Ammon's horn (tissue), 1 donor: Measurements from ENCODE around the gene CDCA8.
A peak's percentile ranks its signal among the peaks of the same experiment; 100 is the strongest.

ENCODE experiments used
- DNase-seq: peaks from one replicate; pipeline ENCODE4 v3.0.0-alpha.2; 2016; ENCODE audit warnings: low spot score

CDCA8 gene

GRCh38 chr1:37692078-37692833, at the start of gene CDCA8:
Gene CDCA8, plus strand, starts transcription at chr1:37692516. Its CDS starts 175 bp downstream, at chr1:37692691.
- DNase-seq = peak; percentile 99

GRCh38 chr1:37647281-37647680, 45.0 kb upstream of the CDCA8 start:
- no peak for DNase-seq

GRCh38 chr1:37650173-37650572, 42.1 kb upstream of the CDCA8 start:
- no peak for DNase-seq

GRCh38 chr1:37650721-37651120, 41.6 kb upstream of the CDCA8 start:
- DNase-seq = no peak

GRCh38 chr1:37651803-37652202, 40.5 kb upstream of the CDCA8 start:
- no peak for DNase-seq

GRCh38 chr1:37652976-37653375, 39.3 kb upstream of the CDCA8 start:
- DNase-seq = no peak

- no peak for DNase-seq
These were observed 38.4 kb upstream of the CDCA8 start for GRCh38 chr1:37653906-37654305.

GRCh38 chr1:37655274-37655673, 37.0 kb upstream of the CDCA8 start:
- DNase-seq = no peak

GRCh38 chr1:37656026-37656425, 36.3 kb upstream of the CDCA8 start:
- no peak for DNase-seq

- no peak for DNase-seq
These were observed 35.4 kb upstream of the CDCA8 start for GRCh38 chr1:37656881-37657280.

GRCh38 chr1:37657620-37658412, 34.5 kb upstream of the CDCA8 start:
- no peak for DNase-seq

- no peak for DNase-seq
These were observed 33.8 kb upstream of the CDCA8 start for GRCh38 chr1:37658486-37658885.

GRCh38 chr1:37660664-37661063, 31.7 kb upstream of the CDCA8 start:
- DNase-seq = no peak

- no peak for DNase-seq
These were observed 30.9 kb upstream of the CDCA8 start for GRCh38 chr1:37661401-37661800.

- no peak for DNase-seq
These were observed 30.1 kb upstream of the CDCA8 start for GRCh38 chr1:37662031-37662755.

- no peak for DNase-seq
These were observed 28.8 kb upstream of the CDCA8 start for GRCh38 chr1:37663426-37664000.

GRCh38 chr1:37666241-37666867, 26.0 kb upstream of the CDCA8 start:
- no peak for DNase-seq

- no peak for DNase-seq
These were observed 25.2 kb upstream of the CDCA8 start for GRCh38 chr1:37667023-37667671.

- no peak for DNase-seq
These were observed 22.2 kb upstream of the CDCA8 start for GRCh38 chr1:37670133-37670532.

- no peak for DNase-seq
These were observed 21.1 kb upstream of the CDCA8 start for GRCh38 chr1:37671261-37671660.

- DNase-seq = no peak
These were observed 20.0 kb upstream of the CDCA8 start for GRCh38 chr1:37672136-37672870.
